Keratinocyte (primary cell): ENCODE data around the gene FXYD1. TPM values are rescaled to one million over a fixed set of nuclear protein-coding genes. Genes with fewer than 3 reads are reported as not detected.

Source experiments
- DNase-seq: peaks from one replicate; pipeline ENCODE4 v3.0.0-alpha.2; 2011; ENCODE audit warnings: low read depth, missing footprints, low spot score
- FAIRE-seq: peaks from 2 replicates; lab custom pipeline; 2011; peaks lifted over from hg19 to GRCh38; lab: Jason Lieb, UNC
- H2AFZ ChIP-seq: 2 replicates; pipeline ENCODE4 v1.6.0; 2012; ENCODE audit warnings: low read length, control low read depth, inconsistent platforms; ENCODE audit not compliant: control insufficient read depth
- H3K27ac ChIP-seq: 2 replicates; pipeline ENCODE4 v1.5.1; 2011; ENCODE audit warnings: low read length; ENCODE audit not compliant: control insufficient read depth, insufficient read depth
- H3K27me3 ChIP-seq: 3 replicates; pipeline ENCODE4 v1.6.0; 2011; ENCODE audit warnings: low read length; ENCODE audit not compliant: control insufficient read depth, insufficient read depth; ENCODE audit errors: extremely low read depth
- H3K36me3 ChIP-seq, 2 experiments: 2 replicates in 1 of 2; 3 replicates in 1 of 2; pipeline ENCODE4 v1.5.1; 2011; ENCODE audit warnings: low read length in 2 of 2, mild to moderate bottlenecking in 1 of 2; ENCODE audit not compliant: control insufficient read depth in 2 of 2, insufficient read depth in 2 of 2; ENCODE audit errors: extremely low read depth in 1 of 2
- H3K4me1 ChIP-seq: 3 replicates; pipeline ENCODE4 v1.5.1; 2011; ENCODE audit warnings: low read length; ENCODE audit not compliant: control insufficient read depth, insufficient read depth; ENCODE audit errors: extremely low read depth
- H3K4me2 ChIP-seq: 3 replicates; pipeline ENCODE4 v1.6.0; 2011; ENCODE audit warnings: low read depth, low read length; ENCODE audit not compliant: control insufficient read depth, insufficient read depth; ENCODE audit errors: extremely low read depth
- H3K4me3 ChIP-seq, 3 experiments: fragments of 200-600 bp in 1 of 3; sonication (generic) in 1 of 3; 2 replicates in 2 of 3; 3 replicates in 1 of 3; pipeline ENCODE4 v1.5.1; 2011 to 2016; ENCODE audit warnings: low read length in 3 of 3, mild to moderate bottlenecking in 3 of 3, control low read depth in 2 of 3, inconsistent platforms in 1 of 3, low read depth in 1 of 3, mixed read lengths in 1 of 3, mixed run types in 1 of 3, moderate library complexity in 1 of 3; ENCODE audit not compliant: control insufficient read depth in 2 of 3, insufficient read depth in 2 of 3; ENCODE audit errors: extremely low read depth in 1 of 3
- H3K79me2 ChIP-seq: 2 replicates; pipeline ENCODE4 v1.6.0; 2012; ENCODE audit warnings: low read length; ENCODE audit not compliant: control insufficient read depth, insufficient read depth
- H3K9ac ChIP-seq: 3 replicates; pipeline ENCODE4 v1.6.0; 2011; ENCODE audit warnings: low read length; ENCODE audit not compliant: control insufficient read depth, insufficient read depth; ENCODE audit errors: extremely low read depth
- H3K9me1 ChIP-seq: 3 replicates; pipeline ENCODE4 v1.6.0; 2011; ENCODE audit warnings: low read length; ENCODE audit not compliant: control insufficient read depth, insufficient read depth; ENCODE audit errors: extremely low read depth
- H3K9me3 ChIP-seq: 2 replicates; pipeline ENCODE4 v1.5.1; 2012; ENCODE audit warnings: low read depth, low read length; ENCODE audit not compliant: control insufficient read depth
- H4K20me1 ChIP-seq: 3 replicates; pipeline ENCODE4 v1.6.0; 2011; ENCODE audit warnings: low read length; ENCODE audit not compliant: control insufficient read depth, insufficient read depth; ENCODE audit errors: extremely low read depth
- CTCF ChIP-seq, 3 experiments: IDR thresholded peaks in 1 of 3; conservative IDR thresholded peaks in 1 of 3; optimal IDR thresholded peaks in 1 of 3; 2 replicates in 2 of 3; 3 replicates in 1 of 3; pipeline versions ENCODE3 to v1.5.1; 2011; ENCODE audit warnings: low read length in 3 of 3, mild to moderate bottlenecking in 3 of 3, moderate library complexity in 2 of 3, control low read depth in 1 of 3, inconsistent platforms in 1 of 3; ENCODE audit not compliant: insufficient read depth in 2 of 3; ENCODE audit errors: extremely low read depth in 1 of 3
- EZH2 ChIP-seq: IDR thresholded peaks from one replicate; pipeline ENCODE4 v1.6.1; 2012; ENCODE audit warnings: inconsistent platforms, mild to moderate bottlenecking, low read length, moderate library complexity
- dilution Hi-C: fragments of 300-500 bp; cut with MboI; formaldehyde crosslinking; loops from one replicate; pipeline ENCODE4 v1.7.0; 2020; ENCODE audit warnings: low sequenced_read_pairs; ENCODE audit not compliant: extremely low pct_ligation_motif_present
- polyA plus RNA-seq, 5 experiments: library from polyadenylated mRNA; depleted of rRNA in 3 of 5; stranded (reverse) in 3 of 5; stranded (forward) in 1 of 5; unstranded in 1 of 5; fragments of >200 nt; gene quantifications; 1 replicate in 1 of 5; 2 replicates in 3 of 5; 3 replicates in 1 of 5; pipeline versions ENCODE4 v1.2.1 to v1.2.3, GENCODE V29; 2011 to 2012; ENCODE audit warnings: missing spikeins in 2 of 5, low read depth in 1 of 5, low replicate concordance in 1 of 5

Gene FXYD1
- polyA plus RNA-seq, 1 donor (not counting 4 experiments of a cell fraction or from before 2014, with no cell fraction given), result 0.14 TPM

- Histone ChIP-seq H3K9me3 (no peaks in the 10 kb centered on the region), H3K27ac (no peak overlapping the region), H3K4me1 (peaks cover 13% of the 10 kb centered on the region), H3K79me2 (no peaks in the 10 kb centered on the region), H3K4me3 (no peak overlapping the region), H3K36me3 (peaks cover 0 to 4% of the 10 kb centered on the region in 2 experiments), H2AFZ (no peak overlapping the region), H3K4me2 (no peak overlapping the region), H3K9ac (no peak overlapping the region), H3K27me3 (no peaks in the 10 kb centered on the region), H4K20me1 (no peaks in the 10 kb centered on the region), H3K9me1 (no peaks in the 10 kb centered on the region)
- DNase-seq (no peak), FAIRE-seq (no peak)
- TF ChIP-seq EZH2, result no peak
- no peak for TF ChIP-seq CTCF (optimal IDR thresholded peaks at IDR 0.05 in 1 of 3, IDR thresholded peaks at IDR 0.05 in 1 of 3, conservative IDR thresholded peaks at IDR 0.05 in 1 of 3; ENCODE audit: extremely low read depth in 1 of 3, insufficient read depth in 2 of 3, low read length in 3 of 3)
- dilution Hi-C loops, result no loop called here
Observed at GRCh38 chr19:35174226-35174625, 35.6 kb downstream of the FXYD1 start.

- Histone ChIP-seq H3K27ac (no peak overlapping the region), H3K4me3 (no peak overlapping the region), H3K79me2 (no peaks in the 10 kb centered on the region), H3K36me3 (no peaks in the 10 kb centered on the region), H3K27me3 (no peaks in the 10 kb centered on the region), H3K4me2 (no peak overlapping the region), H2AFZ (no peak overlapping the region), H3K9ac (no peak overlapping the region), H4K20me1 (no peaks in the 10 kb centered on the region), H3K4me1 (peaks cover 8% of the 10 kb centered on the region), H3K9me3 (no peaks in the 10 kb centered on the region), H3K9me1 (no peaks in the 10 kb centered on the region)
- DNase-seq, result no peak
- TF ChIP-seq CTCF (optimal IDR thresholded peaks at IDR 0.05 in 1 of 3, IDR thresholded peaks at IDR 0.05 in 1 of 3, conservative IDR thresholded peaks at IDR 0.05 in 1 of 3; ENCODE audit: extremely low read depth in 1 of 3, insufficient read depth in 2 of 3, low read length in 3 of 3), result no peak
- no peak for TF ChIP-seq EZH2
- dilution Hi-C loops, result no loop called here
- FAIRE-seq, result no peak
Observed at GRCh38 chr19:35176181-35176570, 37.6 kb downstream of the FXYD1 start.
